Liver (tissue), 9 donors: ENCODE measurements around the gene TMEM114. TPM values are rescaled to one million over a fixed set of nuclear protein-coding genes. Genes with fewer than 3 reads are reported as not detected.

Source experiments
- DNase-seq: peaks from one replicate; pipeline ENCODE4 v3.0.0-alpha.2; 2017; ENCODE audit warnings: low spot score
- H3K27ac ChIP-seq, 2 donors: one replicate each; pipeline ENCODE4 v1.7.0; 2013; ENCODE audit warnings: inconsistent platforms in 2 of 2, low read length in 2 of 2, control low read depth in 1 of 2, low read depth in 1 of 2, mild to moderate bottlenecking in 1 of 2
- H3K27me3 ChIP-seq, 4 donors: one replicate each; pipeline versions ENCODE4 v1.6.1 to v1.7.0; 2013; ENCODE audit warnings: low read length in 3 of 4, inconsistent platforms in 1 of 4, mild to moderate bottlenecking in 1 of 4, moderate library complexity in 1 of 4; ENCODE audit not compliant: control insufficient read depth in 4 of 4, insufficient read depth in 4 of 4
- H3K36me3 ChIP-seq, 4 donors: one replicate each; pipeline versions ENCODE4 v1.6.1 to v1.7.0; 2013; ENCODE audit warnings: low read length in 3 of 4, mild to moderate bottlenecking in 3 of 4, low read depth in 1 of 4, moderate library complexity in 1 of 4; ENCODE audit not compliant: control insufficient read depth in 4 of 4, insufficient read depth in 3 of 4
- H3K4me1 ChIP-seq, 4 donors: one replicate each; pipeline versions ENCODE4 v1.6.1 to v1.7.0; 2013; ENCODE audit warnings: low read length in 3 of 4, mild to moderate bottlenecking in 3 of 4, moderate library complexity in 1 of 4; ENCODE audit not compliant: control insufficient read depth in 4 of 4, insufficient read depth in 4 of 4
- H3K4me3 ChIP-seq, 3 donors: one replicate each; pipeline versions ENCODE4 v1.6.1 to v1.7.0; 2013; ENCODE audit warnings: low read length in 3 of 3, control low read depth in 1 of 3, low read depth in 1 of 3, mild to moderate bottlenecking in 1 of 3
- H3K9ac ChIP-seq, 2 donors: one replicate each; pipeline ENCODE4 v1.7.0; 2013; ENCODE audit warnings: low read length in 2 of 2, mild to moderate bottlenecking in 2 of 2, moderate library complexity in 2 of 2, control low read depth in 1 of 2, low read depth in 1 of 2
- H3K9me3 ChIP-seq, 4 donors: one replicate each; pipeline versions ENCODE4 v1.6.1 to v1.7.0; 2013; ENCODE audit warnings: low read length in 3 of 4; ENCODE audit not compliant: control insufficient read depth in 4 of 4
- EGR1 ChIP-seq, 2 donors: IDR thresholded peaks; 2 replicates each; pipeline ENCODE4 v1.6.1; 2016 to 2018; ENCODE audit warnings: antibody characterized with exemption in 2 of 2, low read depth in 2 of 2
- FOXA1 ChIP-seq: IDR thresholded peaks from 2 replicates; pipeline ENCODE4 v1.6.1; 2016; ENCODE audit warnings: antibody characterized with exemption
- FOXA2 ChIP-seq: IDR thresholded peaks from 2 replicates; pipeline ENCODE4 v1.6.1; 2016; ENCODE audit warnings: antibody characterized with exemption
- GABPA ChIP-seq, 2 donors: IDR thresholded peaks in 1 of 2; conservative IDR thresholded peaks in 1 of 2; 2 replicates each; pipeline ENCODE4 v1.6.1; 2016; ENCODE audit warnings: antibody characterized with exemption in 2 of 2, mild to moderate bottlenecking in 1 of 2, moderate library complexity in 1 of 2
- HNF4A ChIP-seq, 2 donors: conservative IDR thresholded peaks; 2 replicates each; pipeline ENCODE4 v1.6.1; 2016; ENCODE audit warnings: antibody characterized with exemption in 2 of 2, mild to moderate bottlenecking in 2 of 2
- HNF4G ChIP-seq: IDR thresholded peaks from 2 replicates; pipeline ENCODE4 v1.6.1; 2016; ENCODE audit warnings: antibody characterized with exemption
- JUND ChIP-seq, 2 donors: IDR thresholded peaks; 2 replicates each; pipeline ENCODE4 v1.6.1; 2016; ENCODE audit warnings: antibody characterized with exemption in 2 of 2
- NR2F2 ChIP-seq: IDR thresholded peaks from 2 replicates; pipeline ENCODE4 v1.6.1; 2016; ENCODE audit warnings: antibody characterized with exemption
- RAD21 ChIP-seq, 2 donors: IDR thresholded peaks; 2 replicates each; pipeline ENCODE4 v1.6.1; 2016; ENCODE audit warnings: antibody characterized with exemption in 2 of 2, mild to moderate bottlenecking in 2 of 2
- REST ChIP-seq: IDR thresholded peaks from 2 replicates; pipeline ENCODE4 v1.6.1; 2016; ENCODE audit warnings: antibody characterized with exemption, mild to moderate bottlenecking
- RXRA ChIP-seq, 2 donors: IDR thresholded peaks; 2 replicates each; pipeline ENCODE4 v1.6.1; 2017 to 2018; ENCODE audit warnings: antibody characterized with exemption in 2 of 2, mild to moderate bottlenecking in 1 of 2
- SP1 ChIP-seq: IDR thresholded peaks from 2 replicates; pipeline ENCODE4 v1.6.1; 2018; ENCODE audit warnings: antibody characterized with exemption, mild to moderate bottlenecking
- TAF1 ChIP-seq: conservative IDR thresholded peaks from 2 replicates; pipeline ENCODE4 v1.6.1; 2016; ENCODE audit warnings: antibody characterized with exemption, mild to moderate bottlenecking
- WGBS: extraction: QIAGEN DNeasy Blood & Tissue Kit; methylation state at CpG from one replicate; pipeline ENCODE4 v1.1.7; 2013; 5-methylcytosine and 5-hydroxymethylcytosine counted together
- polyA plus RNA-seq, 2 donors: library from polyadenylated mRNA; stranded (reverse) in 1 of 2; unstranded in 1 of 2; fragments of 200-250 nt in 1 of 2; fragments of >200 nt in 1 of 2; fragmentation: Nextera tagmentation in 1 of 2; extraction: Ambion mirVana in 1 of 2; gene quantifications; one replicate each; pipeline versions ENCODE4 v1.2.1 to v1.2.3, GENCODE V29; 2013 to 2015
- total RNA-seq, 2 donors: library from RNA; depleted of rRNA; stranded (reverse); fragments of >200 nt; gene quantifications; one replicate each; pipeline ENCODE4 v1.2.3, GENCODE V29; 2014
- TF ChIP-seq, protein P1 (sequence below): fragments of 150-350 bp; IDR thresholded peaks from 2 replicates; pipeline ENCODE4 v1.5.1; 2017; ENCODE audit warnings: improper control_type of control experiment, low read depth, low read length; ENCODE audit not compliant: missing input control
- TF ChIP-seq, protein P2 (sequence below): IDR thresholded peaks from 2 replicates; pipeline ENCODE4 v1.6.1; 2016; ENCODE audit warnings: antibody characterized with exemption
- donor health status: healthy.
- donor health status: healthy.
- donor health status: healthy.
- donor health status: healthy.
- donor health status: healthy.

The TMEM114 gene
- total and polyA plus RNA-seq, 4 donors = not detected

DNA sequence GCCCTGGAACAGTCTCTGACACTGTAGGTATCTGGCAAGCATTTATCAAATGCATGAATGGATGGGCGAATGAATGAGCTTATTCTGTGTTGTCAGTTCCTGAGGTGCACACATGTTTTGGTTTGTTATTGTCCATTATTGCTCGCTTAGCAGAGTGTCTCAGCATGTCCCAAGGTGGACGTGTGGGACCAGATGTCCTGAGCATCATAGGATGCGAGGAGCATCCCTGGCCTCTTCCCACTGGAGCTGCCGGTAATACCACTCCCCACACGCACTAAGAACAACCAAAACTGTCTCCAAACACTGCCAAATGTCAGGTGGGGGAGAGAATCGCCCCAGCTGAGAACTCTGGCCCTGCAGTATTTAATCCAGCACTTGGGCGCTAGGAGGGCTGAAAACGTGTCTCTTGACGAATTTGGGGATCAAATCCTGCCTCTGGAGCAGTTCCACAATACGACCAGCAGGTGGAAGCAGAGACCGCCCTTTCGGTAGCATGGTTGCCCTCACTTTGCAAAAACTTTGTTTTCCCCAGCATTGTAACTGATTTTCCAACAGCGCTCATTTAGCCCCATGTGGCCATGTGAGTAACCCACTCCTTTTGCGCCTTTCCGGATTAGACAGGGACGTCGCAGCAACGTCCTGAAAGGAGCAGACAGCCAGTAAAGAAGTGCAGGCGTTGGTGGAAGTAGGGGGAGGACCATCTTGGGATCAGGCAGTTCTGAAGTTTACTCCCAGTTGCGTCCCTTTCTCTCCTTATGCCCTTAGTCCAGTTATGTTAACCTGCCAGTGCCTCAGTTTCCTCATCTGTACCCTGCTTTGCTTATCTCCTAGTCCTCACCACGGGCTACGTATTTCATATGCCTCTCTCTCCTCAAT is 22.7 kb downstream of the TMEM114 start:
- 18% methylated on average over 23 of the region's 23 CpGs for WGBS
- peaks cover 0 to 8% (median 1%) of the 10 kb centered on the region in 4 donors for H3K4me1 ChIP-seq
- no peaks in the 10 kb centered on the region for H3K27me3 ChIP-seq
- no peak overlapping the region for H3K27ac ChIP-seq
- DNase-seq = peak; percentile 77
- TF ChIP-seq RXRA (IDR thresholded peaks at IDR 0.05) = peak in 1 of 2 donors; percentile 48
- no peak for TF ChIP-seq REST
- TF ChIP-seq HNF4A (conservative IDR thresholded peaks at IDR 0.05) = peak in 1 of 2 donors; percentile 32
- no peak for TF ChIP-seq NR2F2
- TF ChIP-seq SP1 = peak; percentile 30
- peak; percentile 100 for TF ChIP-seq RAD21 (IDR thresholded peaks at IDR 0.05)
- TF ChIP-seq, protein P1, sequence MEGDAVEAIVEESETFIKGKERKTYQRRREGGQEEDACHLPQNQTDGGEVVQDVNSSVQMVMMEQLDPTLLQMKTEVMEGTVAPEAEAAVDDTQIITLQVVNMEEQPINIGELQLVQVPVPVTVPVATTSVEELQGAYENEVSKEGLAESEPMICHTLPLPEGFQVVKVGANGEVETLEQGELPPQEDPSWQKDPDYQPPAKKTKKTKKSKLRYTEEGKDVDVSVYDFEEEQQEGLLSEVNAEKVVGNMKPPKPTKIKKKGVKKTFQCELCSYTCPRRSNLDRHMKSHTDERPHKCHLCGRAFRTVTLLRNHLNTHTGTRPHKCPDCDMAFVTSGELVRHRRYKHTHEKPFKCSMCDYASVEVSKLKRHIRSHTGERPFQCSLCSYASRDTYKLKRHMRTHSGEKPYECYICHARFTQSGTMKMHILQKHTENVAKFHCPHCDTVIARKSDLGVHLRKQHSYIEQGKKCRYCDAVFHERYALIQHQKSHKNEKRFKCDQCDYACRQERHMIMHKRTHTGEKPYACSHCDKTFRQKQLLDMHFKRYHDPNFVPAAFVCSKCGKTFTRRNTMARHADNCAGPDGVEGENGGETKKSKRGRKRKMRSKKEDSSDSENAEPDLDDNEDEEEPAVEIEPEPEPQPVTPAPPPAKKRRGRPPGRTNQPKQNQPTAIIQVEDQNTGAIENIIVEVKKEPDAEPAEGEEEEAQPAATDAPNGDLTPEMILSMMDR = peak; percentile 99
- no peak overlapping the region for H3K4me3 ChIP-seq
- no peaks in the 10 kb centered on the region for H3K36me3 ChIP-seq
- no peaks in the 10 kb centered on the region for H3K9me3 ChIP-seq
- no peak overlapping the region for H3K9ac ChIP-seq

DNA sequence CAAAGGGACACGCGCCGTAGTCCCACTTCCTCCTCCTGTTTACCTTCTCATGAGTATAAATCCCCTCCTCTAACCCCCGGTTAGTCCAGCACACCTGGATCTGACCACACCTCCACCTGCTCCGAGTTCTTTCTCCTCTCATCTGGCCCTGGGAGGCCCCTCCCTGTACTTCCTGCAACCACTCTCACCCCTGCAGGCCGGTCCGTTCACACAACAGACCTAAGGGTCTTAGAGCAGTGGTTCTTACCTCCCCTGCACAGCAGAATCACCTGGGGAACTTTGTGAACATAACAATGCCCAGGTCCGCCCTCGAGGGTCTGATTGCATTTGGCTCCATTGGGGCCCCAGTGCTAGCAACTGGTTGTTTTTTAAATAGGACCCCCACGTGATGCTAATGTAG is 24.8 kb downstream of the TMEM114 start:
- H3K9me3 ChIP-seq = no peaks in the 10 kb centered on the region
- no peak for DNase-seq
- H3K9ac ChIP-seq = no peak overlapping the region
- no peak overlapping the region for H3K4me3 ChIP-seq
- H3K36me3 ChIP-seq = no peaks in the 10 kb centered on the region
- WGBS = 30% methylated on average over 10 of the region's 10 CpGs
- no peaks in the 10 kb centered on the region for H3K27me3 ChIP-seq
- peaks cover 0 to 5% (median under 1%) of the 10 kb centered on the region in 4 donors for H3K4me1 ChIP-seq
- H3K27ac ChIP-seq = no peak overlapping the region
- TF ChIP-seq HNF4G = no peak
- TF ChIP-seq FOXA1 = no peak
- TF ChIP-seq, protein P2, sequence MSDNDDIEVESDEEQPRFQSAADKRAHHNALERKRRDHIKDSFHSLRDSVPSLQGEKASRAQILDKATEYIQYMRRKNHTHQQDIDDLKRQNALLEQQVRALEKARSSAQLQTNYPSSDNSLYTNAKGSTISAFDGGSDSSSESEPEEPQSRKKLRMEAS = no peak
- TF ChIP-seq GABPA (IDR thresholded peaks at IDR 0.05 in 1 of 2, conservative IDR thresholded peaks at IDR 0.05 in 1 of 2) = no peak
- no peak for TF ChIP-seq RAD21 (IDR thresholded peaks at IDR 0.05)
- TF ChIP-seq JUND (IDR thresholded peaks at IDR 0.05) = no peak
- TF ChIP-seq SP1 = no peak
- no peak for TF ChIP-seq NR2F2
- TF ChIP-seq EGR1 (IDR thresholded peaks at IDR 0.05; ENCODE audit: low read depth in 2 of 2) = no peak
- no peak for TF ChIP-seq TAF1
- TF ChIP-seq REST = no peak
- TF ChIP-seq, protein P1 = no peak
- no peak for TF ChIP-seq FOXA2
